HG03575 (cell line): Measurements from ENCODE around the gene MYPOP.
"Not testable (repeated sequence)": the region's sequence is repeated elsewhere in the genome, so short reads cannot be mapped to it uniquely, and the experiment has no call there.

ENCODE experiments used
- ATAC-seq: cut with Tn5 transposase; IDR thresholded peaks from one replicate; pipeline ENCODE4 v1.9.1; 2021; ENCODE audit not compliant: unreplicated experiment, insufficient number of reproducible peaks, low FRiP score; ENCODE audit errors: extremely low read depth

The MYPOP gene

GRCh38 chr19:45913874-45914830, 11.7 kb upstream of the MYPOP start, which contains the start of gene NANOS2:
TSS of gene NANOS2 (minus strand) at chr19:45914778. CDS start at chr19:45914693, 85 bp downstream.
- ATAC-seq, result no peak

GRCh38 chr19:45911291-45911690, 8.9 kb upstream of the MYPOP start:
- ATAC-seq, result no peak

- ATAC-seq, result no peak
These were observed 6.5 kb upstream of the MYPOP start for GRCh38 chr19:45908956-45909355.

- ATAC-seq, result no peak
These were observed 3.8 kb upstream of the MYPOP start for GRCh38 chr19:45906221-45906620.

GRCh38 chr19:45905011-45905410, 2.6 kb upstream of the MYPOP start:
- ATAC-seq, result no peak

- peak; percentile 59 for ATAC-seq
These were observed 525 bp upstream of the MYPOP start for GRCh38 chr19:45902651-45903625.

- ATAC-seq, result no peak
These were observed 941 bp downstream of the MYPOP start for GRCh38 chr19:45901432-45901911.

GRCh38 chr19:45900738-45901431, 1.5 kb downstream of the MYPOP start:
- ATAC-seq, result no peak

GRCh38 chr19:45899919-45900589, 2.4 kb downstream of the MYPOP start:
- ATAC-seq, result no peak

- no peak for ATAC-seq
These were observed 3.2 kb downstream of the MYPOP start for GRCh38 chr19:45899253-45899652.

- no peak for ATAC-seq
These were observed 5.1 kb downstream of the MYPOP start for GRCh38 chr19:45897261-45897812.

GRCh38 chr19:45895983-45896599, 6.3 kb downstream of the MYPOP start:
- not testable (repeated sequence) for ATAC-seq

- ATAC-seq, result no peak
These were observed 6.9 kb downstream of the MYPOP start for GRCh38 chr19:45895519-45895972.

GRCh38 chr19:45890877-45891276, 11.5 kb downstream of the MYPOP start:
- ATAC-seq, result no peak

- no peak for ATAC-seq
These were observed 13.1 kb downstream of the MYPOP start for GRCh38 chr19:45889210-45889885.

GRCh38 chr19:45887200-45887710, 15.2 kb downstream of the MYPOP start:
- no peak for ATAC-seq
